K562 treated with DMSO at 1 percent for 48 hours (cell line): Measurements from ENCODE around the gene ACTL6A. TPM values are rescaled to one million over a fixed set of nuclear protein-coding genes. Genes with fewer than 3 reads are reported as not detected.

ENCODE experiments used
- total RNA-seq: library from RNA; unstranded; fragments of 300-600 nt; gene quantifications from 2 replicates; pipeline ENCODE4 v1.2.3, GENCODE V29; 2022; ENCODE audit warnings: low replicate concordance; ENCODE audit errors: extremely low read depth

Gene ACTL6A
- total RNA-seq: not detected in 2 replicates

GRCh38 chr3:179562591-179563270 lies at the start of gene ACTL6A:
ACTL6A (plus strand) TSS chr3:179562926; CDS start chr3:179563093, 167 bp downstream.

DNA sequence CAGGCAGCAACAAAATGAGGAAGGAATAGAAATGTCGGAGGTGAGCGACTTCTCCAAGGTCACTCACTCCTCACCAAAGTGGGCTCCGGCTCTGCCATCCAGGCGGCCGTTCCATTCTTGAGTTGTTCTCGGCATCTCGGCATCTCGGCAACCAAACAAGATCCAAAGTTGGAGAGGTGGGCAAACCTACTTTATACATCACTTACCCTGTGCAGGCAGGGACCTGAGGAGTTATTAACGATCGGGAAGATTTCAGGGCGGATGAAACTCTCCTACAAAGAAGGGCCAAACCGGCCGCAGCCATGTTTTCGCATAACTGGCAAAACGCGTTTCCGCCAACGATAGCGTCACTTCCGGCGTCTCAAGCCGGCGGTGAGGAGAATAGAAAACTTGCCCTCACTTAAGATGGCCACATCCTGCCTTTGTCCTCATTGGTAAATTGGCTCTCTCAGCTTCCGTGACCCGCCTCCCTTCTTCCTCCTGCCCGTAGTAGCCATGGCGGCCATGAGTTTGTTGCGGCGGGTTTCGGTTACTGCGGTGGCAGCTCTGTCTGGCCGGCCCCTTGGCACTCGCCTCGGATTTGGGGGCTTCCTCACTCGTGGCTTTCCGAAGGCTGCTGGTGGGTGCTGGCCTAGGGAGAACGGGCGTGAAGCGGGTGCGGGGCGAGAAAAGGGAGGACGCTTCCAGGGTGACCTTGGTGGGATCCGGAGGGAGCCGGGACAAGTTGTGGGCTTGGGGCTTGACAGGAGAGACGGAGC lies 41.8 kb downstream of the ACTL6A start, which contains the start of the genes MRPL47 and NDUFB5:
MRPL47 (minus strand) TSS at position 318 of the 758 bp plus-strand sequence; CDS start at position 304, 14 bp downstream.
NDUFB5 (plus strand) TSS at position 474 of the 758 bp plus-strand sequence; CDS start at position 496, 22 bp downstream.

Other genes starting within 250 kb of the ACTL6A start
- not detected in 2 replicates for gene ZNF639, start 239.9 kb upstream of the ACTL6A start, total RNA-seq
- gene MFN1, start 215.2 kb upstream of the ACTL6A start, total RNA-seq: not detected in 2 replicates
- not detected in 2 replicates for gene GNB4, start 111.5 kb upstream of the ACTL6A start, total RNA-seq
- gene MRPL47, start 41.7 kb downstream of the ACTL6A start, total RNA-seq: not detected in 2 replicates
- gene NDUFB5, start 41.9 kb downstream of the ACTL6A start, total RNA-seq: not detected in 2 replicates
- gene USP13, start 90.1 kb downstream of the ACTL6A start, total RNA-seq: not detected in 2 replicates